Endothelial cell of umbilical vein (primary cell): Measurements from ENCODE around the gene SRGAP1.

Experiments
- CTCF ChIP-seq, 2 donors: IDR thresholded peaks; 1 replicate in 1 of 2; 2 replicates in 1 of 2; pipeline ENCODE4 v1.5.1; 2011; ENCODE audit warnings: low read length in 2 of 2, mild to moderate bottlenecking in 2 of 2, moderate library complexity in 2 of 2, control low read depth in 1 of 2, inconsistent platforms in 1 of 2, low read depth in 1 of 2; ENCODE audit not compliant: insufficient read depth in 1 of 2; ENCODE audit errors: extremely low read depth in 1 of 2
- EZH2 ChIP-seq: IDR thresholded peaks from 2 replicates; pipeline ENCODE4 v1.6.1; 2012; ENCODE audit warnings: borderline replicate concordance, low read depth, mild to moderate bottlenecking, moderate library complexity, low read length, inconsistent platforms; ENCODE audit not compliant: severe bottlenecking
- JUN ChIP-seq: IDR thresholded peaks from 2 replicates; pipeline ENCODE4 v1.6.1; 2011; ENCODE audit warnings: borderline replicate concordance, low read depth; ENCODE audit not compliant: insufficient read length, insufficient read depth
- POLR2A ChIP-seq: IDR thresholded peaks from 2 replicates; pipeline ENCODE4 v1.6.1; 2012; ENCODE audit warnings: low read depth, mild to moderate bottlenecking, control low read depth, low read length

GRCh38 chr12:64097366-64098105 lies 253.0 kb downstream of the SRGAP1 start:
- TF ChIP-seq CTCF (IDR thresholded peaks at IDR 0.05; ENCODE audit: extremely low read depth in 1 of 2, insufficient read depth in 1 of 2, low read depth in 1 of 2, low read length in 2 of 2): no peak
- no peak for TF ChIP-seq JUN
- TF ChIP-seq EZH2: no peak
- TF ChIP-seq POLR2A: no peak
